Prostate gland (tissue), 2 donors: ENCODE data around the gene KRTAP5-9.

Source experiments
- POLR2A ChIP-seq: fragments of 450-650 bp; IDR thresholded peaks from one replicate; pipeline ENCODE4 v1.6.1; 2016; ENCODE audit warnings: antibody characterized with exemption, mild to moderate bottlenecking
- POLR2AphosphoS5 ChIP-seq: sonication (generic); formaldehyde crosslinking; IDR thresholded peaks from one replicate; pipeline ENCODE4 v1.6.1; 2017; ENCODE audit warnings: antibody characterized with exemption
- TF ChIP-seq, protein P1 (sequence below), 4 experiments: fragments of 200-600 bp in 2 of 4; fragments of 450-650 bp in 2 of 4; sonication (generic) in 2 of 4; IDR thresholded peaks; 1 replicate in 3 of 4; 2 replicates in 1 of 4; pipeline ENCODE4 v1.5.1; 2016 to 2019; ENCODE audit warnings: antibody characterized with exemption in 4 of 4, mild to moderate bottlenecking in 2 of 4, moderate library complexity in 2 of 4

- TF ChIP-seq, protein P1, sequence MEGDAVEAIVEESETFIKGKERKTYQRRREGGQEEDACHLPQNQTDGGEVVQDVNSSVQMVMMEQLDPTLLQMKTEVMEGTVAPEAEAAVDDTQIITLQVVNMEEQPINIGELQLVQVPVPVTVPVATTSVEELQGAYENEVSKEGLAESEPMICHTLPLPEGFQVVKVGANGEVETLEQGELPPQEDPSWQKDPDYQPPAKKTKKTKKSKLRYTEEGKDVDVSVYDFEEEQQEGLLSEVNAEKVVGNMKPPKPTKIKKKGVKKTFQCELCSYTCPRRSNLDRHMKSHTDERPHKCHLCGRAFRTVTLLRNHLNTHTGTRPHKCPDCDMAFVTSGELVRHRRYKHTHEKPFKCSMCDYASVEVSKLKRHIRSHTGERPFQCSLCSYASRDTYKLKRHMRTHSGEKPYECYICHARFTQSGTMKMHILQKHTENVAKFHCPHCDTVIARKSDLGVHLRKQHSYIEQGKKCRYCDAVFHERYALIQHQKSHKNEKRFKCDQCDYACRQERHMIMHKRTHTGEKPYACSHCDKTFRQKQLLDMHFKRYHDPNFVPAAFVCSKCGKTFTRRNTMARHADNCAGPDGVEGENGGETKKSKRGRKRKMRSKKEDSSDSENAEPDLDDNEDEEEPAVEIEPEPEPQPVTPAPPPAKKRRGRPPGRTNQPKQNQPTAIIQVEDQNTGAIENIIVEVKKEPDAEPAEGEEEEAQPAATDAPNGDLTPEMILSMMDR (IDR thresholded peaks at IDR 0.05), result no peak
- TF ChIP-seq POLR2A (no peak), POLR2AphosphoS5 (no peak)
These were observed 12.4 kb upstream of the KRTAP5-9 start for GRCh38 chr11:71535825-71536224.
